ENCODE measurements around the gene DIS3L2. TPM values are rescaled to one million over a fixed set of nuclear protein-coding genes. Genes with fewer than 3 reads are reported as not detected.

Gene DIS3L2
- total RNA-seq, 1 experiment from 2014 or later, result 32.6 TPM

- DNase-seq (ENCODE audit: unreplicated experiment), result no peak
- intact Hi-C loops (cut with micrococcal nuclease), result no loop called here
- TF ChIP-seq CTCF (IDR thresholded peaks at IDR 0.05; ENCODE audit: unreplicated experiment), result no peak
- Mint-ChIP-seq H3K4me3 (ENCODE audit: unreplicated experiment) (no peak overlapping the region), H3K27ac (ENCODE audit: low read depth, unreplicated experiment) (no peak overlapping the region), H3K9me3 (ENCODE audit: unreplicated experiment) (no peaks in the 10 kb centered on the region), H3K27me3 (ENCODE audit: insufficient read depth, unreplicated experiment) (no peaks in the 10 kb centered on the region), H3K36me3 (ENCODE audit: insufficient read depth, unreplicated experiment) (no peaks in the 10 kb centered on the region), H3K4me1 (ENCODE audit: insufficient read depth, unreplicated experiment) (peaks cover 19% of the 10 kb centered on the region)
- ChIA-PET POLR2A (no interaction called here), CTCF (interaction anchor here (0.7 kb wide), 2 partner anchors 110 to 177 kb away, joined by 4 read pairs; no protein-coding TSS in a partner anchor)
- no TSS peak for BruUV-seq (replicated peaks)
These were observed 31.4 kb downstream of the DIS3L2 start for GRCh38 chr2:231992888-231993287.

GRCh38 chr2:231996797-231997540 lies 35.5 kb downstream of the DIS3L2 start:
- no peaks in the 10 kb centered on the region for H3K36me3 Mint-ChIP-seq (ENCODE audit: insufficient read depth, unreplicated experiment)
- H3K4me1 Mint-ChIP-seq (ENCODE audit: insufficient read depth, unreplicated experiment), result peaks cover 14% of the 10 kb centered on the region
- no peak for TF ChIP-seq CTCF (IDR thresholded peaks at IDR 0.05; ENCODE audit: unreplicated experiment)
- no TSS peak for BruUV-seq (replicated peaks)
- intact Hi-C loops (cut with micrococcal nuclease), result no loop called here
- no peaks in the 10 kb centered on the region for H3K9me3 Mint-ChIP-seq (ENCODE audit: unreplicated experiment)
- H3K27me3 Mint-ChIP-seq (ENCODE audit: insufficient read depth, unreplicated experiment), result no peaks in the 10 kb centered on the region
- ChIA-PET POLR2A (interaction anchor here (0.7 kb wide), 1 partner anchor 138 kb away, joined by 3 read pairs; no protein-coding TSS in a partner anchor), CTCF (no interaction called here)
- no peak overlapping the region for H3K27ac Mint-ChIP-seq (ENCODE audit: low read depth, unreplicated experiment)
- DNase-seq (ENCODE audit: unreplicated experiment), result no peak
- no peak overlapping the region for H3K4me3 Mint-ChIP-seq (ENCODE audit: unreplicated experiment)

GRCh38 chr2:231998046-231998445 lies 36.5 kb downstream of the DIS3L2 start:
- no peak for DNase-seq (ENCODE audit: unreplicated experiment)
- Mint-ChIP-seq H3K27ac (ENCODE audit: low read depth, unreplicated experiment) (no peak overlapping the region), H3K27me3 (ENCODE audit: insufficient read depth, unreplicated experiment) (no peaks in the 10 kb centered on the region), H3K4me3 (ENCODE audit: unreplicated experiment) (no peak overlapping the region), H3K9me3 (ENCODE audit: unreplicated experiment) (no peaks in the 10 kb centered on the region), H3K4me1 (ENCODE audit: insufficient read depth, unreplicated experiment) (peaks cover 16% of the 10 kb centered on the region), H3K36me3 (ENCODE audit: insufficient read depth, unreplicated experiment) (no peaks in the 10 kb centered on the region)
- POLR2A ChIA-PET, result no interaction called here
- CTCF ChIA-PET, result no interaction called here
- intact Hi-C loops (cut with micrococcal nuclease), result no loop called here
- no TSS peak for BruUV-seq (replicated peaks)
- TF ChIP-seq CTCF (IDR thresholded peaks at IDR 0.05; ENCODE audit: unreplicated experiment), result no peak

GRCh38 chr2:232000439-232000838 lies 38.9 kb downstream of the DIS3L2 start:
- intact Hi-C loops (cut with micrococcal nuclease), result no loop called here
- no peak overlapping the region for H3K4me3 Mint-ChIP-seq (ENCODE audit: unreplicated experiment)
- H3K36me3 Mint-ChIP-seq (ENCODE audit: insufficient read depth, unreplicated experiment), result no peaks in the 10 kb centered on the region
- no peak for TF ChIP-seq CTCF (IDR thresholded peaks at IDR 0.05; ENCODE audit: unreplicated experiment)
- ChIA-PET CTCF (no interaction called here), POLR2A (no interaction called here)
- H3K27me3 Mint-ChIP-seq (ENCODE audit: insufficient read depth, unreplicated experiment), result no peaks in the 10 kb centered on the region
- no peaks in the 10 kb centered on the region for H3K9me3 Mint-ChIP-seq (ENCODE audit: unreplicated experiment)
- no peak overlapping the region for H3K27ac Mint-ChIP-seq (ENCODE audit: low read depth, unreplicated experiment)
- BruUV-seq (replicated peaks), result no TSS peak
- H3K4me1 Mint-ChIP-seq (ENCODE audit: insufficient read depth, unreplicated experiment), result peaks cover 16% of the 10 kb centered on the region
- DNase-seq (ENCODE audit: unreplicated experiment), result no peak
